Uterus (tissue), 2 donors: ENCODE measurements around the gene DSN1.

ENCODE experiments used
- CTCF ChIP-seq, 4 experiments: fragments of 200-600 bp in 2 of 4; fragments of 450-650 bp in 2 of 4; sonication (generic) in 2 of 4; IDR thresholded peaks; one replicate each; pipeline ENCODE4 v1.5.1; 2016 to 2019; ENCODE audit warnings: antibody characterized with exemption in 4 of 4, mild to moderate bottlenecking in 2 of 4, moderate library complexity in 1 of 4
- POLR2A ChIP-seq, 2 donors: fragments of 450-650 bp; IDR thresholded peaks; one replicate each; pipeline ENCODE4 v1.6.1; 2016; ENCODE audit warnings: antibody characterized with exemption in 2 of 2, mild to moderate bottlenecking in 1 of 2, moderate library complexity in 1 of 2

GRCh38 chr20:36745234-36745926 lies 28.2 kb downstream of the DSN1 start:
- no peak for TF ChIP-seq CTCF (IDR thresholded peaks at IDR 0.05)
- no peak for TF ChIP-seq POLR2A (IDR thresholded peaks at IDR 0.05)
